Liver (tissue), 3 donors: ENCODE data around the gene ETS2.

ENCODE experiments used
- CTCF ChIP-seq: fragments of 150-350 bp; IDR thresholded peaks from 2 replicates; pipeline ENCODE4 v1.5.1; 2017; ENCODE audit warnings: improper control_type of control experiment, low read depth, low read length; ENCODE audit not compliant: missing input control
- EGR1 ChIP-seq, 2 donors: IDR thresholded peaks; 2 replicates each; pipeline ENCODE4 v1.6.1; 2016 to 2018; ENCODE audit warnings: antibody characterized with exemption in 2 of 2, low read depth in 2 of 2
- GABPA ChIP-seq, 2 donors: IDR thresholded peaks in 1 of 2; conservative IDR thresholded peaks in 1 of 2; 2 replicates each; pipeline ENCODE4 v1.6.1; 2016; ENCODE audit warnings: antibody characterized with exemption in 2 of 2, mild to moderate bottlenecking in 1 of 2, moderate library complexity in 1 of 2
- MAX ChIP-seq: IDR thresholded peaks from 2 replicates; pipeline ENCODE4 v1.6.1; 2016; ENCODE audit warnings: antibody characterized with exemption
- NR2F2 ChIP-seq: IDR thresholded peaks from 2 replicates; pipeline ENCODE4 v1.6.1; 2016; ENCODE audit warnings: antibody characterized with exemption
- RAD21 ChIP-seq, 2 donors: IDR thresholded peaks; 2 replicates each; pipeline ENCODE4 v1.6.1; 2016; ENCODE audit warnings: antibody characterized with exemption in 2 of 2, mild to moderate bottlenecking in 2 of 2
- REST ChIP-seq: IDR thresholded peaks from 2 replicates; pipeline ENCODE4 v1.6.1; 2016; ENCODE audit warnings: antibody characterized with exemption, mild to moderate bottlenecking
- SP1 ChIP-seq: IDR thresholded peaks from 2 replicates; pipeline ENCODE4 v1.6.1; 2018; ENCODE audit warnings: antibody characterized with exemption, mild to moderate bottlenecking
- TAF1 ChIP-seq: conservative IDR thresholded peaks from 2 replicates; pipeline ENCODE4 v1.6.1; 2016; ENCODE audit warnings: antibody characterized with exemption, mild to moderate bottlenecking
- YY1 ChIP-seq: IDR thresholded peaks from 2 replicates; pipeline ENCODE4 v1.6.1; 2016; ENCODE audit warnings: antibody characterized with exemption, mild to moderate bottlenecking
- ZBTB33 ChIP-seq: IDR thresholded peaks from 2 replicates; pipeline ENCODE4 v1.6.1; 2016; ENCODE audit warnings: antibody characterized with exemption
- donor health status: healthy.
- donor health status: healthy.

DNA sequence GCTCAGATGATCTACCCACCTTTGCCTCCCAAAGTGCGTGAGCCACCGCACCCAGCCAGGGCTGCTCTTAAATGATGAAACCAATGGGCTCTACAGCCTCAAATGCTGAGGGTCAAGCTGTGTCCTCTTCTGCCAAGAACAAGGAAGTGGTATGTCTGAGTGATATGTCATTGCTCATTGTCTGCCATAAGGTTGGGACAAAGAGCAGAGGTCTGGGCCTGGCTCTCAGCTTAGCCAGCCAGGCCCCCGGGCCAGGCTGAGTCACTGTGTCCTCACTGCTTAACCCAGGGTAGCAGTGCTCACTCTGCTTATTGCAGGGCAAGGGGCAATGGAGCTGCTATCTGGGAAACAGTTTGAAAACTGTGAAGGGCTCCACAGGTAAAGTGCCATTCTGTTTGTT is 8.3 kb upstream of the ETS2 start:
- TF ChIP-seq CTCF = no peak
- TF ChIP-seq EGR1 (IDR thresholded peaks at IDR 0.05; ENCODE audit: low read depth in 2 of 2) = no peak
- TF ChIP-seq MAX = no peak
- TF ChIP-seq YY1 = peak; percentile 32
- TF ChIP-seq SP1 = peak; percentile 15
- TF ChIP-seq RAD21 (IDR thresholded peaks at IDR 0.05) = peak; percentile 16 to 39
- no peak for TF ChIP-seq TAF1
- peak; percentile 40 for TF ChIP-seq REST
- TF ChIP-seq ZBTB33 = peak; percentile 34
- TF ChIP-seq NR2F2 = no peak
- no peak for TF ChIP-seq GABPA (IDR thresholded peaks at IDR 0.05 in 1 of 2, conservative IDR thresholded peaks at IDR 0.05 in 1 of 2)
